ENCODE measurements around the gene VPS37D.
"Not testable (repeated sequence)": the region's sequence is repeated elsewhere in the genome, so short reads cannot be mapped to it uniquely, and the experiment has no call there.

The VPS37D gene

GRCh38 chr7:73707045-73707631 is 39.5 kb downstream of the VPS37D start:
- no peak for DNase-seq

GRCh38 chr7:73708961-73709549 is 41.4 kb downstream of the VPS37D start:
- DNase-seq = no peak

- DNase-seq = no peak
Measured at GRCh38 chr7:73712773-73713172, 45.1 kb downstream of the VPS37D start.

- DNase-seq = not testable (repeated sequence)
Measured at GRCh38 chr7:73713319-73713718, 45.7 kb downstream of the VPS37D start.

- peak; percentile 81 for DNase-seq
Measured at GRCh38 chr7:73715648-73716317, 48.2 kb downstream of the VPS37D start.

GRCh38 chr7:73716318-73716890 is 48.8 kb downstream of the VPS37D start:
- no peak for DNase-seq

GRCh38 chr7:73717025-73717807 is 49.6 kb downstream of the VPS37D start:
- DNase-seq = no peak

GRCh38 chr7:73717991-73718405 is 50.4 kb downstream of the VPS37D start:
- DNase-seq = peak; percentile 88

- peak; percentile 58 for DNase-seq
Measured at GRCh38 chr7:73718438-73718881, 50.8 kb downstream of the VPS37D start.

GRCh38 chr7:73718905-73719805 is 51.5 kb downstream of the VPS37D start, which contains the start of gene STX1A:
Gene STX1A (minus strand): TSS chr7:73719669. CDS start chr7:73719631, 38 bp downstream.
- DNase-seq = peak; percentile 78

GRCh38 chr7:73719806-73720169 is 52.2 kb downstream of the VPS37D start:
- no peak for DNase-seq

GRCh38 chr7:73720443-73720842 is 52.8 kb downstream of the VPS37D start:
- not testable (repeated sequence) for DNase-seq

GRCh38 chr7:73721377-73721817 is 53.8 kb downstream of the VPS37D start:
- no peak for DNase-seq
